Activated naive CD4-positive, alpha-beta T cell treated with anti-CD3 and anti-CD28 coated beads, Interleukin-2, amount 50 U/mL, for 24 hours (primary cell): Measurements from ENCODE around the gene JAK2.

Source experiments
- H3K27ac Mint-ChIP-seq: one replicate; pipeline ENCODE4 v1.8.0; 2021; ENCODE audit warnings: mild to moderate bottlenecking, mixed read lengths
- H3K27me3 Mint-ChIP-seq: one replicate; pipeline ENCODE4 v1.8.0; 2021; ENCODE audit warnings: mixed read lengths
- H3K36me3 Mint-ChIP-seq: one replicate; pipeline ENCODE4 v1.8.0; 2021; ENCODE audit warnings: mixed read lengths
- H3K4me1 Mint-ChIP-seq: one replicate; pipeline ENCODE4 v1.8.0; 2021; ENCODE audit warnings: mixed read lengths
- H3K4me3 Mint-ChIP-seq: one replicate; pipeline ENCODE4 v1.8.0; 2021; ENCODE audit warnings: mild to moderate bottlenecking, mixed read lengths
- H3K9me3 Mint-ChIP-seq: one replicate; pipeline ENCODE4 v1.8.0; 2021; ENCODE audit warnings: mixed read lengths

Gene JAK2

DNA sequence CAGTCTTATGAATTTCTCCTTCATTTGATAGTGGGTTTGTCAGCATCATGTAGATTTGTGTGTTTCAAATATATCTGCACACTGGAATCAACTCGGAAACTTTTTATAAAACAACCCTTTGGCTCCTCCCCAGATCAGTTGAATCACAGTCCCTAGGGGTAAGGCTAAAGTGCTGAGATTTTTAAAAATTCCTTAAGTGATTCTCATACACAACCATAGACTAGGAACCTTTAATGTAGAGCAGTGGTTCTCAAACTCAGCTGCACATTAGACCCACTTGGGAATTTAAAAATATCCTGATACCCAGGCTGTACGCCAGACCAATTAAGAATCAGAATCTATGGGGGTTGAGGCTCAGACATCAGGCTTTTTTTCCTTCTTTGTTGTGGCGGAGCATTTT is 17.5 kb upstream of the JAK2 start:
- Mint-ChIP-seq H3K27ac (peak overlapping the region; percentile 75), H3K36me3 (peaks cover 7% of the 10 kb centered on the region), H3K27me3 (no peaks in the 10 kb centered on the region), H3K4me1 (peaks cover 16% of the 10 kb centered on the region), H3K9me3 (peaks cover 10% of the 10 kb centered on the region), H3K4me3 (no peak overlapping the region)

DNA sequence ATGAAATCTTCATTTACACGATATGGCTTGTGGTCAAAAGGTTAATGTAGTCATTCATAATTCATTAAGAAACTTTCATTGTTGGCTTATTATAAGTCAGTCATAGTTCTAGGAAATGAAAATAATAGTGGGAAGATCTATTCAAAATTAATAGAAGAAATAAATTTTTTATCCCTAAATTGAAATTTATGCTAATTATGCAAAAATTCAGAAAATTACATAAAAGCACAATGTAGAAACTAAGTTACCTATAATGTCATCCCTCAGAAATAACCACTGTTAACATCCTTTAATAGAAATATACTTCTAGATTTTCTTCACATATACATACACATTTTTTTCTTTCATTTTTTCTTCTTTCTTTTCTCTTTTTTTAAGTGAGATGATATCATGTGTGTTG is 15.9 kb upstream of the JAK2 start:
- Mint-ChIP-seq H3K4me1 (peaks cover 16% of the 10 kb centered on the region), H3K27ac (peak overlapping the region; percentile 89), H3K9me3 (peaks cover 6% of the 10 kb centered on the region), H3K27me3 (no peaks in the 10 kb centered on the region), H3K4me3 (peak overlapping the region; percentile 12), H3K36me3 (peaks cover under 1% of the 10 kb centered on the region)

DNA sequence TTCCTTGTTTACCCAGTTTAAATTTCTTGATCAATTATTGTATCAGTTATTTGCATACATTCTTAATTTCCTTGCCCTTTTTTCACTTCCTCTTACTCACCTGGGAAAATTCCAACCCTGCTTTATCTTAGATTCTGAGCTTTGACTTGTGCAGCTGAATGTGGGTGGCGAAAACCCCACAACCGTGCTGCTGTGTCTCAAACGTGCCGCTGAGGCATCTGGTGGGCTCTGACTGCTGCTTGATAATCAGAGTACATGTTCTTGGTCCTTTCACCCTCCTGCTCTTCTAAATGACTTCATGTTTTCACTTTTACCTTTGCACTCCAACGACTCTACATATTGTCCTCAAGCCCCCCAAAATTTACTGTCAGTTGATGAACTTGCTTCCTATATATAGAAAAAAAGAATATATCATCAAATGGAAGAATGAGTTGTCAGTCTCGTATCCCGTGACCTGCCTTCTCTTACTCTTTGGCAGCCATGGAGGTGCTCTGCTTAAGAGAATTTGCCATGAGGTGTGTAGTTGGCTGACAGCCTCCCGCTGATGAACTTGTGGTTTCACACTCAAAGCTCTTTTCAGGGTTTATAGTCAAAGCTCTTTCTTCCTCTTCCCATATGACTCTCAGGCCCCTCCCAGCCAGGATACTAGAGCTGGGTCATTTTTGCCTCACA is 14.0 kb upstream of the JAK2 start:
- no peak overlapping the region for H3K27ac Mint-ChIP-seq
- no peaks in the 10 kb centered on the region for H3K9me3 Mint-ChIP-seq
- H3K36me3 Mint-ChIP-seq = no peaks in the 10 kb centered on the region
- no peak overlapping the region for H3K4me3 Mint-ChIP-seq
- no peaks in the 10 kb centered on the region for H3K27me3 Mint-ChIP-seq
- peaks cover 11% of the 10 kb centered on the region for H3K4me1 Mint-ChIP-seq

DNA sequence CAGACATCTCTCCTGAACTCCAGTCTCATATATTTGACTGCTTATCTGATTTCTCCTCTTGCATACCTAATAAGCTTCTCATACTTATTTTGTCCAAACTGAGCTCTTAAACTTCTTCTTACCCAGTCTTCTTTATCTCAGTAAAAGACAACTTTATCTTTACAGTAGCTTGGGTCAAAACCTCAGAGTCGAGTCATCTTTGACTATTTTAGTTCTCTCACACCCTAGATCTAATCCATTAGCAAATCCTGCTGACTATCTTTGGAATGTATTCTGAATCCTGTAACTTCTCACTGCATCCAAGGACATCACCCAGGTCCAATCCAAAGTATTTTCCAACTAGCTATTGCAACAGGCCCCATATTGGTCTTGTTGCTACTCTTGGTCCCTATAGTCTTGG is 11.8 kb upstream of the JAK2 start:
- H3K9me3 Mint-ChIP-seq = no peaks in the 10 kb centered on the region
- no peak overlapping the region for H3K4me3 Mint-ChIP-seq
- H3K36me3 Mint-ChIP-seq = no peaks in the 10 kb centered on the region
- peaks cover 3% of the 10 kb centered on the region for H3K4me1 Mint-ChIP-seq
- H3K27me3 Mint-ChIP-seq = no peaks in the 10 kb centered on the region
- H3K27ac Mint-ChIP-seq = no peak overlapping the region

DNA sequence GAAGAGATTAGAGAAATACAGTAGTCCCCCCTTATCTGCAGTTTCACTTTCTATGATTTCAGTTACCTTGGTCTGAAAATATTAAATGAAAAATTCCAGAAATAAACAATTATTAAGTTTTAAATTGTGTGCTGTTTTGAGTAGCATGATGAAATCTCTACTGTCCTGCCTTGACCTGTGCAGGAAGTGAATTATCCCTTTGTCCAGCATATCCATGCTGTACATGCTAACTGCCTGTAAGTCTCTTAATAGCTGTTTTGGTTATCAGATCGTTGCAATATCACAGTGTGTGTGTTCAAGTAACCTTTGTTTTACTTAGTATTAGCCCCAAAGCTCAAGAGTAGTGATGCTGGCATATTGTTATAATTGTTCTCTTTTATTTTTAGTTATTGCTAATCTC is 11.2 kb upstream of the JAK2 start:
- H3K36me3 Mint-ChIP-seq = no peaks in the 10 kb centered on the region
- no peak overlapping the region for H3K27ac Mint-ChIP-seq
- no peaks in the 10 kb centered on the region for H3K27me3 Mint-ChIP-seq
- H3K9me3 Mint-ChIP-seq = no peaks in the 10 kb centered on the region
- H3K4me3 Mint-ChIP-seq = no peak overlapping the region
- peaks cover 4% of the 10 kb centered on the region for H3K4me1 Mint-ChIP-seq

DNA sequence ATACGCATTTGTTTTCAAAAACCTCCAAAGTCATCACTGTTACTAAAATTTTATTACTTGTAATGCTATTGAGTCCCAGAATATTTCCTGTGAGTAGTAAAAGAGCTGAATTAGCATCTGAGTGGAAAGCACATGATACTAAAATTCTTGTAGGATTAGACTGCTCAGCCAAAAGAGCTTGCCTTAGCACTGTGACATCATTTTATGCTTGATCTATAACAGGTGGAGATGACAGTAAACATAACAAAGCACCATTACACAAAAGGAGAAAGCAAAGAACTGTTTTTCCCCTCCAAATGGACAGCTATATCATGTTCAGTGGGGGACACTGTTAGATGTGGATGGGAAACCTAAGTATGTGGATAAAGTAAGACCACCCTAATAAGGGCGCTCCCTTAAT is 5.8 kb upstream of the JAK2 start:
- peaks cover 49% of the 10 kb centered on the region for H3K4me1 Mint-ChIP-seq
- no peaks in the 10 kb centered on the region for H3K9me3 Mint-ChIP-seq
- H3K4me3 Mint-ChIP-seq = peak overlapping the region; percentile 26
- no peaks in the 10 kb centered on the region for H3K27me3 Mint-ChIP-seq
- peak overlapping the region; percentile 19 for H3K27ac Mint-ChIP-seq
- no peaks in the 10 kb centered on the region for H3K36me3 Mint-ChIP-seq

DNA sequence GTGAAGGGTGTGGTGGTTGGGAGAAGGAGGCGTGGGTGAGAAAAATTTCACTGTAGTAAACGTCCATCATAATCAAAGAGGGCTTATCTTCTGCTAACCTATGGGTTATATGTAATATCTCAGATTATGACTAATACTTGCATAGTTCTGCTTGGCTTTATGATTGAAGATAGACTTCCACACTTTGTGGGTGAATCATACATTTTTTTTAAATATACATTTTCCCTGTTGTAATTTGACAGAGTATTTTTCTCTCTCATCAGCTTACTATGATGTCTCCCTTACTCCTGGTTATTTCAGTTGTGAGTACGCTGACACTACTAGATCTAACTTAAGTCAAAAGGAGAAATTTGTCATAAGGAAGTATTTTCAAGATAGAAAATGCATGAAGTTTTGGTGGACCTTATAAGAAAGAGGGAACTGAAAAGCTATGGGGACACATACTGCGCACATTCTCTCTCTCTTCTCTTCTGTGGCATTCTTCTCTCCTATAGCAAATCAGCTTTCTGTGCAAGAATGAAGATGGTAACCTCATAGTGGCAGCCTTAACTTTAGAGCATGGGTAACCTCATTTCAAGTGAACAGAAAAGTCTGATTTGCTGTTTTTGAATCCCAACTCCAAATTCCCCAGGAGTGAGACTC is 4.9 kb upstream of the JAK2 start:
- H3K4me3 Mint-ChIP-seq = peak overlapping the region; percentile 26
- H3K27me3 Mint-ChIP-seq = no peaks in the 10 kb centered on the region
- H3K4me1 Mint-ChIP-seq = peaks cover 51% of the 10 kb centered on the region

DNA sequence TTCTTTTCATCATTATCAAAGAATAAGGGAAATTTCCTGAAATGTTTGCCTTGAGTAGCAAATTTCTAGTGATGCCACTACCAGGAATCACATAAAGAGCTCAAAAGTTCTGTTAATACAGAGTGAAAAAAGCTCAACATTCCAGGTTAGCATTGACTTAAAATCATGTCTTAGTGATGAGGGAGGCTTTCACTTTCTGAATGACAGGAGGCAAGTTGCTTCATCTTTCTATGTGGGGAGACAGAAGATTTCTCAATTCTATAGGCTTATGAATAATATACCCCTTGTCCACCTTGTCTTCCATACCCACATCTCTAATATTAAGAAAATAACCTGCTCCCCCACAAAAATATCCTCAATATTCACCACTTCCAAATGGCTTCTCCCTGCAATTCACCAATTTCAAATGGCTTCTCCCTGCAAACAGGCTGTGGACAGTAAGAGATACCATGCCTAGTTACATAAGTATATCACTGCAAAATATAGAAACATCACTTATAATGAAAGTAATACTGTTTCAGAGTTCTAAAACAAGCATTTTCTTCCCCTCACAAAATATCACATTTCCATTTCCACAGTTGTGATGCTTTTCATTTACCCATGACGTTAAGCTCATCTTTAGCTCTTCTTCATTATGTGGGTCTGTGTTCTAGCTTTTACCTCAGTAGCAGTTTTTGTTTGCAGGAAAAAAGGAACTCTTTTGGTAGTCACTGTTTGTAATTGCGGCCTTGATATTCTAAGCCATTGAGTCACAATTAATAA is 2.2 kb upstream of the JAK2 start:
- Mint-ChIP-seq H3K36me3 (peaks cover 9% of the 10 kb centered on the region), H3K4me1 (peaks cover 65% of the 10 kb centered on the region), H3K4me3 (no peak overlapping the region), H3K9me3 (no peaks in the 10 kb centered on the region), H3K27ac (peak overlapping the region; percentile 98), H3K27me3 (no peaks in the 10 kb centered on the region)

More for the DNA sequence above, 4.9 kb upstream of the JAK2 start:
- H3K9me3 Mint-ChIP-seq = no peaks in the 10 kb centered on the region
- H3K36me3 Mint-ChIP-seq = no peaks in the 10 kb centered on the region
- H3K27ac Mint-ChIP-seq = peak overlapping the region; percentile 95

DNA sequence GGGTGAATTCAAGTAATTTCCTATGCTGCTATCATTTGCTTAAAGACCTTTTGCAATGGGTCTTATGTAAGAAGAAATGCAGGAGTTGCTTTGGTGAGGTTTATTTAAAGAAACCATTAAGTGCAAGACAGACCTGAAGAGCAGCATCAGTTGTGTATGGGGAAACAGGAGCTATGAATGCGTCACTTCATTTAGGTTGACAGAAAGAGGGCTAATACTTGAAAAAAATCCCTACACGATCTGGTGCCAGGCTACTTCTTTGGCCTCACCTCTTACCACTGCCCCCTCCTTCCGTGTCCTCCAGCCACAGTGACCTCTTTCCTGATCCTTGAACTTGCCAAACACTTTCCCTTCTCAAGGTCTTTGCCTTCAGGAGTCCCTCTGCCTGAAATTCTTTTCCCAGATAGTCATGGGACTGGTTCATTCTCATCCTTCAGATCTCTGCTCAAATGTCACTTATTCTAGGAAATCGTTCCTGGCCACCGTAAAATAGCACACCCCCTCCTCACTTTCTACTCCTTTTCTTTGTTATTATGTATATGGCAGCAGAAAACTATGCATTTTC is 1.4 kb upstream of the JAK2 start:
- H3K27ac Mint-ChIP-seq = peak overlapping the region; percentile 98
- no peaks in the 10 kb centered on the region for H3K9me3 Mint-ChIP-seq
- peaks cover 9% of the 10 kb centered on the region for H3K36me3 Mint-ChIP-seq
- no peaks in the 10 kb centered on the region for H3K27me3 Mint-ChIP-seq
- peaks cover 61% of the 10 kb centered on the region for H3K4me1 Mint-ChIP-seq
- H3K4me3 Mint-ChIP-seq = no peak overlapping the region

DNA sequence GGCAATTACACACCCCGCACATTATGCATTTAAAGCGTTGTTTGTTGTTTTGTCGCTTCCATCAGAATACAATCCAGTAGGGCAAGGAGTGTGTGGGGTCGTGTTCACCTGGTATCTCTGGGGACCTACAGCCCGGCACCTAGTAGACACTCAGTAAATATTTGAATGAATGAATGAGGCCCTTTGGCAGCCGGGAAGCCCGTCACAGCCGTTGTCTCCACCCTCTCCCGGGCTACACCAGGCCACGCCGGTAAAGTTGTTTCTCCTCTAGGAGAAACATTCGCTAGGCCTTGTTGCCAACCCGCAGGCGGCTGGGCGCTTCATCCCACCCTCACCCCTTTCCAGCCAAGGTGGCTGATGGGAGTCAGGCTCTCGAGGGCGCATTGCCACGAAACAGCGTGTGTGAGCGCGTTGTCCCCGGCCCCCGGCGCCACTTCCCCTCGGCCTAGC is 876 bp upstream of the JAK2 start:
- H3K9me3 Mint-ChIP-seq = no peaks in the 10 kb centered on the region
- peaks cover 58% of the 10 kb centered on the region for H3K4me1 Mint-ChIP-seq

DNA sequence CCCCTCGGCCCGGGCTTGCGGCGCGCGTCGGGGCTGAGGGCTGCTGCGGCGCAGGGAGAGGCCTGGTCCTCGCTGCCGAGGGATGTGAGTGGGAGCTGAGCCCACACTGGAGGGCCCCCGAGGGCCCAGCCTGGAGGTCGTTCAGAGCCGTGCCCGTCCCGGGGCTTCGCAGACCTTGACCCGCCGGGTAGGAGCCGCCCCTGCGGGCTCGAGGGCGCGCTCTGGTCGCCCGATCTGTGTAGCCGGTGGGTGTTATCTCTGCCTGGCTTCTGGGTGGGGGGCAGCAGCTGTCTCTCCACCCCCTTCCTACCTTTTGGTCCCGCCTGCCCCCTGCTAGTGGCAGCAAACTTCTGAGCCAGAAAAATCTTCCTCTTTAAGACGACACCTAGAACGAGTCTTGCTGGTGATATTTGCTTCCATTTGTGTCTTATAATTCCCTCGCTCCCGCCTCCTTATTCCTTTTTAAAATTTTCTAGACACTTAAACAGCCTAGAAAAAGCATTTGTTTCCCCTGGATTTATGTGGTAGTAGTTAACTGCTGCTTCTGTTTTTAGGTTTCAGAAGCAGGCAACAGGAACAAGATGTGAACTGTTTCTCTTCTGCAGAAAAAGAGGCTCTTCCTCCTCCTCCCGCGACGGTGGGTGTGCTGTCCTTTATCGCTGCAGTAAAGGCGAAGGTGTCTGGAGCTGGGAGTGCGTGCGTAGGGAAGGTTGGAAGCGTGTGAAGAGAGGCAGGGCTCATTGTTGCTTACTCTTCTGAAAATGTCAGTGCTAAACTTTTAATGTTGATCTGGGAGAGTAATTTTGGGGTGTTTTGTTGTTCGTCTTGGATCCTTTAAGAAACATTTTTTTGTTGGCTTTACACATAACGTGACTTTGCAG is 554 bp downstream of the JAK2 start:
- H3K4me1 Mint-ChIP-seq = peaks cover 44% of the 10 kb centered on the region
- peaks cover 9% of the 10 kb centered on the region for H3K36me3 Mint-ChIP-seq
- no peaks in the 10 kb centered on the region for H3K9me3 Mint-ChIP-seq
- H3K27me3 Mint-ChIP-seq = no peaks in the 10 kb centered on the region
- H3K4me3 Mint-ChIP-seq = no peak overlapping the region
- H3K27ac Mint-ChIP-seq = peak overlapping the region; percentile 98

More for the DNA sequence above, 876 bp upstream of the JAK2 start:
- Mint-ChIP-seq H3K4me3 (no peak overlapping the region), H3K36me3 (peaks cover 9% of the 10 kb centered on the region), H3K27ac (peak overlapping the region; percentile 98), H3K27me3 (no peaks in the 10 kb centered on the region)

DNA sequence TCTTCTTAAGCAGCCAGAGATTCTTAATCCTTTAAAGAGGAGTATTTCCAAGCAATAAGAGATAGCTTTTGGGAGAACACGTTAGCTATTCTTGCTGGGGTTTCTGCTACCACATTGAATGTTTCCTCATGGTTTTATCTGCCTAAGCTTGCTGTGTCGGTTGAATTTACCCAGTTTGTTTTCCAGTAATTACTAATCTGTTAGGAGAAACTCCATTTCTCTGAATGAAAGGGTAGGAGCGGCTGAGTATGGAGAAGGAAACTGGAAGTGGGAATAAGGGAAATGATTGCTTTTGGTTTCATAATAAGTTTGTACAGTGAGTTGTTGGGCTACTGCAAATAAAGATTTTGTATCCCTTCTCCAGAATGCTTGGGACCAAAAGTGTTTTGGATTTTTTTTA is 1.2 kb downstream of the JAK2 start:
- Mint-ChIP-seq H3K27me3 (no peaks in the 10 kb centered on the region), H3K27ac (peak overlapping the region; percentile 98), H3K4me3 (no peak overlapping the region), H3K9me3 (no peaks in the 10 kb centered on the region), H3K36me3 (peaks cover 9% of the 10 kb centered on the region), H3K4me1 (peaks cover 43% of the 10 kb centered on the region)

DNA sequence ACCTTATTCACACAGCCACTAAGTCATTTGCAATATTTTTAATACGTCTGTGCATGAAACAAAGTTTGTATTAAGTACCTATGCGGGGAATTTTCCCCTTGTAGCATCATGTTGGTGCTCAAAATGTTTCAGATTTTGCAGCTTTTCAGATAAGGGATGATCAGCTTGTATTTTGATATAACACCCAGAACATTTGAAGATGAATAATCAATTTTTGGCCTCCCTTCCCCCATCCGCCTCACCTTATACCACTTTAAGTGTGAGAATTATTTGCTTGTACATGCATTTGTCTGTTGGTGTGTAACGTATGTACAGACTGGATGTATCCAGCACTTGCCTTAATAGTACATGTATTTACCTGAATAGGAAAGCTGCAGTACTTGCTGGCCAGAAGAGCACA is 1.7 kb downstream of the JAK2 start:
- Mint-ChIP-seq H3K27me3 (no peaks in the 10 kb centered on the region), H3K4me3 (no peak overlapping the region), H3K4me1 (peaks cover 44% of the 10 kb centered on the region), H3K36me3 (peaks cover 12% of the 10 kb centered on the region), H3K9me3 (no peaks in the 10 kb centered on the region), H3K27ac (peak overlapping the region; percentile 48)

DNA sequence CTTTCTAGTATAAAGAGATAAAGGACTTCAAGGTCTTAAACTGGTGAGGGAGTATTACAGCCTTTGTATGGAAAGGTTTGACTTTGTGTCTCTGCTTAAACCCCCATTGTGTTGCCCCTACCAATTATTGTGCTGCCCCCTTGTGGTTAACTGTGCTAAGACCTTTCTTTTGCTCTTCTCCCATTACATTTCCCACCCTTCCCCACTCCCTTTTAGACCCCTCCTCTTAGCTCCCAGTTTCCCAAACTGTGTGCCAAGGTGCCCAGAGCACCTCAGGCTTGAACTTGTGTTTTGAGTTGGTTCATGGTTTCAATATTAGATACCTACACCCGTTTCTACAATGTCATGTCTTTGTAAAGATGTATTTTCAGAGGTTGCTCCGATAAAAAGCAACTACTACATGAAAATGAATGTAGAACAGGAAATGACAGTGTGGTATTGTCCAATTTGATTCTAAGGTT is 2.9 kb downstream of the JAK2 start:
- H3K4me1 Mint-ChIP-seq = peaks cover 40% of the 10 kb centered on the region
- no peaks in the 10 kb centered on the region for H3K9me3 Mint-ChIP-seq
- H3K27me3 Mint-ChIP-seq = no peaks in the 10 kb centered on the region
- no peak overlapping the region for H3K27ac Mint-ChIP-seq
- peaks cover 24% of the 10 kb centered on the region for H3K36me3 Mint-ChIP-seq
- H3K4me3 Mint-ChIP-seq = no peak overlapping the region

DNA sequence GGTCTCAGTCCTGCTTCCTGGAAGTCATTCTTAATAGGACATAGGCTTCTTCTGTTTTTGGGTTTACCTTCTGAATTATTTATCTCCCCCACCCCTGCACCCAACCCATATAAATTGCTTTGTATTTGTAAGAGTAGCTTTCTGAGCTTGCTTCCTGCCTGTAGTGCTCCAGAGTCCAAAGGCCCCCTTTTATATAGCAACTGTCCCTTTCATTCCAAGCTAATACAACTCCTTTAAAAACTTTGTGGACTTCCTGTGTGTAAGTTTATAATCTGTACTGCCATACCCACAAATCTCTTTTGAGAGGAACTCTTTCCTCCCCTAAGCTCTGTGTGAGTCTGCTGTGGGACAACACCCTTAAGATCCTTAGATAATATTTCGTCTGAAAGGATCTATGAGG is 7.8 kb downstream of the JAK2 start:
- H3K9me3 Mint-ChIP-seq = no peaks in the 10 kb centered on the region
- H3K27ac Mint-ChIP-seq = no peak overlapping the region
- peaks cover 42% of the 10 kb centered on the region for H3K36me3 Mint-ChIP-seq
- H3K4me3 Mint-ChIP-seq = peak overlapping the region; percentile 15
- H3K27me3 Mint-ChIP-seq = no peaks in the 10 kb centered on the region
- peaks cover 51% of the 10 kb centered on the region for H3K4me1 Mint-ChIP-seq
